GM19452 (cell line): ENCODE measurements around the gene TRIM68.

ENCODE experiments used
- ATAC-seq: cut with Tn5 transposase; IDR thresholded peaks from one replicate; pipeline ENCODE4 v1.9.1; 2021; ENCODE audit not compliant: unreplicated experiment

Gene TRIM68

GRCh38 chr11:4607096-4607495, 935 bp downstream of the TRIM68 start:
- ATAC-seq = no peak

- no peak for ATAC-seq
These were observed 1.6 kb downstream of the TRIM68 start for GRCh38 chr11:4606231-4607015.

DNA sequence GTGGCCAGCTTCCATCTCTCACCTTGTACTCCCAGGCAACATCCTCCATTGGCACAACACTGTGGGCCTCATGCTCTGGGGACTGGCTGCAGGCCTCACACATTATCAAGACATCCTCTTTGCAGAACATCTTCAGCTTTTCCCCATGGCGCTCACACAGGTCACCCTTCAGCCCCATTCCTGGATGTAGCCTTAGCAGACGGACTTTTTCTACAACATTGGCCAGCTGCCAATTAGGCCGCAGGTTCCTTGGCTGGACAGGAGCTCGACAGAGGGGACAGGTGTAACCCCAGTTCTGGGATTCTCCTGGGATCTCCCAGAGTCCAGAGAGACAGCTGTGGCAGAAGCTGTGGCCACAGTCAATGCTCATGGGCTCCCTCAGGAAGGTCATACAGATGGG, 3.0 kb downstream of the TRIM68 start:
- no peak for ATAC-seq

DNA sequence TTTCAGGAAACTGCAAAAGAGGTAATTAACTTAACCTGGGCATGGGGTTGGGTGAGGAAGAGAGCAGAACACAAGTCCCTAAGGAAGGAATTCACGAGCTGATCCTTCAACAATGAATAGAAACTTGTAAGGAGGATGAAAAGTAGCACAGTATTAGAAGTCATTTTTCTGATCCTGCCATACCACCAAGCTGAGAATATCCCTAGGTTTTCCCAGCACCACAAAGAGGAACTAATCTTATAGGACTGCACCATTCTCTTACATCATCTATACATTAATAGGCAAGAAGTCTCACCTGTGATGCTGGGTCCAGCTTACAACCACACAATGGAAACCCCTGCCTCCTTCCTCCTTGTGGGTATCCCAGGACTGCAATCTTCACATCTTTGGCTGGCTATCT, 14.3 kb downstream of the TRIM68 start, which contains the start of gene OR52I1:
Gene OR52I1 (plus strand): TSS at position 301 of the 400 bp plus-strand sequence. CDS start 0 bp downstream, at position 301.
- ATAC-seq = no peak

- ATAC-seq = no peak
These were observed 19.0 kb downstream of the TRIM68 start for GRCh38 chr11:4589017-4589416.

- no peak for ATAC-seq
These were observed 26.6 kb downstream of the TRIM68 start, which contains the start of gene OR52I2 for GRCh38 chr11:4581443-4581842. Gene OR52I2 (plus strand): TSS chr11:4581743.

GRCh38 chr11:4580124-4580523, 27.9 kb downstream of the TRIM68 start:
- no peak for ATAC-seq

DNA sequence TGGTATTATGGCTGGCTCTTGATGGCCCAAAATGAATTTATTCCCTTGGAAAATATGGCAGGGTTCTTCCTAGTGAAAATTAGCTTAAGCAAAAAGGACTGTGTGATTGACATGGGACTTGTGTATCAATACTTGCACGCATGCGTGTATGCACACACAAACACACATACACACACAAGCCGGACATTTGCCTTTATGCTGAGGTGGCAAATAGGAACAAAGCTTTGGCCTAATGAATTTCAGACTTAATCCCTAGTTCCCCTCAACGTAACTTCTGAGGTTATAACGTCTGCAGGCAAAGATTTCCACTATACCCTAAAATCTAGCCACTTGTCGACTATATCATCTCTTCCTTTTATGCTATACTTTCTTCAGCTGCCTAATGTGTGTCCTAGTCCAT, 29.4 kb downstream of the TRIM68 start:
- no peak for ATAC-seq

- no peak for ATAC-seq
These were observed 30.3 kb downstream of the TRIM68 start for GRCh38 chr11:4577761-4578160.

- no peak for ATAC-seq
These were observed 31.2 kb downstream of the TRIM68 start for GRCh38 chr11:4576880-4577279.

GRCh38 chr11:4569075-4569474, 39.0 kb downstream of the TRIM68 start:
- ATAC-seq = no peak

DNA sequence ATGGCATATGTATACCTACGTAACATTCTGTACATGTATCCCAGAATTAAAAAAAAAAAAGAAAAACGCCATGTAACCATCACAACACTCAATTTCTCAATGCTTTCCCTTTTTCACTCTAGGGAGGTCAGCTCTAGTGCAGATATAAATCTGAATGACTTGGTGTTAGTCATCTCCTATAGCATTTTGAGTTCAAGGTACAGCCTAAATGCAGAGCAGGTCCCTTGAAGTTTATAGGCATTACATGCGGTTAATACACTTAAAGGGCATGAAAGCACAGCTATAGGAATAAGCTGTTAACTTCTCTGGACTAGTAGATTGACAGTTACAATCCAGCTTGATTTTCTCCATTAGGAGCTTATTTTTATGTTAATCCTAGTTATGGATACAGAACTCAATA, 42.7 kb downstream of the TRIM68 start:
- no peak for ATAC-seq

GRCh38 chr11:4560467-4560866, 47.6 kb downstream of the TRIM68 start:
- no peak for ATAC-seq

- ATAC-seq = no peak
These were observed 48.2 kb downstream of the TRIM68 start for GRCh38 chr11:4559527-4560440.

DNA sequence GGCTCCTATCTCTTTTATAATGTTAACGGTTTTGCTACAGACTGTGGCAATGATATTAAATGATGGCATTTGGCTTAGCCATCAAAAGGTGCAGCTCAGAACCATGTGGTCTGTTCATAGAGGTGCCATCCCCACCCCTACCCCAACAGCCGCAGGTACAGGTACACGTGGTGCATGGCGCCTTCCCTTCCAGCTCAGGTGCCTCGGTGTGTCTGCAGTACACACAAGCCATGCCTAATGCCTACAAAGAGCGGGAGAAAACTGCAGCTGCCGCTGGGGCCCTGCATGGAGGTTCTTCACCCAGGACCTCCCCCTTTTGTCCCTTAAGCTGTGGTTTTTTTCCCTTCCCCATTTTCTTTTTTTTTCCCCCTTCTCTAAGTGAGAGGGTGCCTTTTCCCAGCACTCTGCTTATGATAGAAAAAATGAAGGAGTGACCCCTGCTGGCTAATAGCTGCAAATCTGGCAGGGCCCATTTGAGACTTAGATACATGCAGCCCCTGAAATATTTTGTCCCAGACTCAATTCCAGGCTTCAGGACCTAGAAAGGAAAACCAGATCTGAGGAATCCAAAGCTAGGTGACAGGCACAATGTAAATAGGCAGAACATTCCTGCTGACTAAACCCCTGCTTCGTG, 56.6 kb downstream of the TRIM68 start:
- no peak for ATAC-seq
